T-cell (primary cell): ENCODE results near the gene STAP2. TPM values are rescaled to one million over a fixed set of nuclear protein-coding genes. Genes with fewer than 3 reads are reported as not detected.

Experiments
- ATAC-seq, 4 experiments: fragments of 200-7000 bp in 3 of 4; fragments of 150-1000 bp in 1 of 4; cut with Tn5 transposase; replicated peaks in 1 of 4; 1 replicate in 3 of 4; 2 replicates in 1 of 4; pipeline ENCODE4 v1.10.0; 2021; ENCODE audit warnings: moderate library complexity in 3 of 4, mild to moderate bottlenecking in 2 of 4, moderate number of reproducible peaks in 1 of 4
- CTCF ChIA-PET, 2 donors: fragments of 300-600 bp; sonication (Branson Sonifier 250); formaldehyde crosslinking; loops; one replicate each; lab custom pipeline; 2022; ENCODE audit warnings: antibody characterized with exemption in 2 of 2; lab: Charles Lee
- POLR2A ChIA-PET, 2 donors: fragments of 300-600 bp; sonication (Branson Sonifier 250); formaldehyde crosslinking; loops; one replicate each; lab custom pipeline; 2022; ENCODE audit warnings: antibody characterized with exemption in 2 of 2; lab: Charles Lee
- DNase-seq, 35 experiments: peaks; one replicate each; pipeline versions ENCODE4 v3.0.0 to v3.0.0-alpha.2; 2013 to 2023
- H3K27ac ChIP-seq: one replicate; pipeline ENCODE4 v1.5.1; 2013; ENCODE audit warnings: low read length
- H3K27me3 ChIP-seq, 2 experiments: replicated peaks in 1 of 2; 1 replicate in 1 of 2; 2 replicates in 1 of 2; pipeline versions ENCODE4 v1.6.1 to v1.7.0; 2013; ENCODE audit warnings: low read length in 1 of 2, mixed read lengths in 1 of 2; ENCODE audit not compliant: control insufficient read depth in 2 of 2, insufficient read depth in 2 of 2; ENCODE audit errors: extremely low read depth in 1 of 2
- H3K36me3 ChIP-seq, 2 donors: 1 replicate in 1 of 2; 2 replicates in 1 of 2; pipeline versions ENCODE4 v1.6.1 to v1.7.0; 2013; ENCODE audit warnings: low read length in 1 of 2; ENCODE audit not compliant: control insufficient read depth in 2 of 2, insufficient read depth in 1 of 2; ENCODE audit errors: extremely low read depth in 1 of 2
- H3K4me1 ChIP-seq, 2 experiments: 1 replicate in 1 of 2; 2 replicates in 1 of 2; pipeline versions ENCODE4 v1.6.1 to v1.7.0; 2013; ENCODE audit warnings: low read length in 2 of 2, mixed read lengths in 1 of 2; ENCODE audit not compliant: insufficient read depth in 2 of 2, control insufficient read depth in 1 of 2; ENCODE audit errors: extremely low read depth in 1 of 2
- H3K4me3 ChIP-seq, 2 donors: 1 replicate in 1 of 2; 2 replicates in 1 of 2; pipeline versions ENCODE4 v1.5.1 to v1.7.0; 2013; ENCODE audit warnings: mild to moderate bottlenecking in 2 of 2, low read length in 1 of 2, moderate library complexity in 1 of 2; ENCODE audit not compliant: control insufficient read depth in 1 of 2; ENCODE audit errors: extremely low read depth in 1 of 2
- H3K9me3 ChIP-seq: 2 replicates; pipeline ENCODE4 v1.7.0; 2013
- H3K27ac Mint-ChIP-seq, 2 donors: one replicate each; pipeline ENCODE4 v1.8.0; 2020 to 2021; ENCODE audit warnings: mild to moderate bottlenecking in 2 of 2, mixed read lengths in 2 of 2
- H3K27me3 Mint-ChIP-seq, 2 donors: one replicate each; pipeline ENCODE4 v1.8.0; 2021 to 2022; ENCODE audit warnings: mixed read lengths in 2 of 2
- H3K36me3 Mint-ChIP-seq: one replicate; pipeline ENCODE4 v1.8.0; 2021; ENCODE audit warnings: mixed read lengths
- H3K4me1 Mint-ChIP-seq, 3 donors: one replicate each; pipeline ENCODE4 v1.8.0; 2020 to 2022; ENCODE audit warnings: mixed read lengths in 3 of 3, mild to moderate bottlenecking in 1 of 3
- H3K4me3 Mint-ChIP-seq, 3 donors: one replicate each; pipeline ENCODE4 v1.8.0; 2020 to 2022; ENCODE audit warnings: mild to moderate bottlenecking in 3 of 3, mixed read lengths in 3 of 3, moderate library complexity in 3 of 3
- H3K9me3 Mint-ChIP-seq, 3 donors: one replicate each; pipeline ENCODE4 v1.8.0; 2020 to 2022; ENCODE audit warnings: mixed read lengths in 3 of 3
- WGBS: methylation state at CpG from one replicate; pipeline ENCODE4 v1.1.5; 2013; ENCODE audit warnings: missing lambda C conversion rate; ENCODE audit not compliant: insufficient coverage; 5-methylcytosine and 5-hydroxymethylcytosine counted together
- total RNA-seq, 35 experiments: library from RNA in 6 of 35; stranded (reverse) in 6 of 35; fragments of 120-200 nt in 1 of 35; gene quantifications; one replicate each; pipeline versions ENCODE4 v1.2.1 to v1.2.4 and lab custom pipeline; 2013 to 2026

Gene STAP2, protein sequence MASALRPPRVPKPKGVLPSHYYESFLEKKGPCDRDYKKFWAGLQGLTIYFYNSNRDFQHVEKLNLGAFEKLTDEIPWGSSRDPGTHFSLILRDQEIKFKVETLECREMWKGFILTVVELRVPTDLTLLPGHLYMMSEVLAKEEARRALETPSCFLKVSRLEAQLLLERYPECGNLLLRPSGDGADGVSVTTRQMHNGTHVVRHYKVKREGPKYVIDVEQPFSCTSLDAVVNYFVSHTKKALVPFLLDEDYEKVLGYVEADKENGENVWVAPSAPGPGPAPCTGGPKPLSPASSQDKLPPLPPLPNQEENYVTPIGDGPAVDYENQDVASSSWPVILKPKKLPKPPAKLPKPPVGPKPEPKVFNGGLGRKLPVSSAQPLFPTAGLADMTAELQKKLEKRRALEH
- total RNA-seq = 1 to 10 TPM; 2.3 to 3.7 (median 2.9) TPM
- 2.0 TPM for total RNA-seq (2013)
- 0.29 to 8.4 (median 1.9) reads per million in 29 experiments for total RNA-seq (lab: John Stamatoyannopoulos, UW)

DNA sequence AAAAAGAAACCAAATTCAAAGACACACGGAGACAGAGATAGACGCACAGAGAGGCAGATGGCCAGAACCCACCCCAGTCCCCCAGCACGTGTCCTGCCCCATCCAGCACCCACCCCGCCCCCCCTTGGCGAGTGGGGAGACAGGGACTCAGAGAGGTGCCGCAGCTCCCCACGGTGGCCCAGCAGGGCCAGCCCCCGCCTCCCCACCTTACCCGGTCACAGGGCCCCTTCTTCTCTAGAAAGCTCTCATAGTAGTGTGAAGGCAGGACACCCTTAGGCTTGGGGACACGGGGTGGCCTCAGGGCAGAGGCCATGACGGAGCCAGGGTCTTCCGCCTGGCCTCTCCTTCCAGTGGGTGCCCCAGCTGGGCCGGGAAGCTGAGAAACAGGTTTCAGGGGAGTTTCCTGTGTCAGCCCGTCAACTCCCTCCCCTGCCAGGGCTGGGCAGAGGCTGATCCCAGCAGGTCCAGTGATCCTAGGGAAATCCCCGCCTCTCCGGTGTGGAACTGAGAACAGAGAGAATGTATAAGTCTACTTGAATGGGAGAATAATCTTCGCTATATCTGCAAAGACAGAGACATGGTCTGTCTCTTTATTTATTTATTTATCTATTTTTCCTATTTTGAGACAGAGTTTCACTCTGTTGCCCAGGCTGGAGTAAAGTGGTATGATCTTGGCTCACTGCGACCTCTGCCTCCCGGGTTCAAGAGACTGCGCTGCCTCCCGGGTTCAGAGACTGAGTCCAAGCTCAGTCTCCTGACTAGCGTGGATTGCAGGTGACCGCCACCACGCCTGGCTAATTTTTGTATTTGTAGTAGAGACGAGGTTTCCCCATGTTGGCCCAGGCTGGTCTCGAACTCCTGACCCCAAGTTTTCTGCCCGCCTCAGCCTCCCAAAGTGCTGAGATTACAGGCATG lies at the start of gene STAP2:
STAP2 (minus strand) TSS at position 387 of the 915 bp plus-strand sequence; CDS start at position 313, 74 bp downstream.
- Histone ChIP-seq H3K36me3 (no peaks in the 10 kb centered on the region), H3K27ac (peak within 1 kb of the TSS; percentile 53), H3K27me3 (no peaks in the 10 kb centered on the region), H3K9me3 (no peaks in the 10 kb centered on the region), H3K4me1 (peaks cover 3 to 31% of the 10 kb centered on the region in 2 experiments), H3K4me3 (peak within 1 kb of the TSS; percentile 32 to 44)
- H3K4me1 Mint-ChIP-seq = peaks cover 23 to 34% (median 30%) of the 10 kb centered on the region in 3 donors
- H3K9me3 Mint-ChIP-seq = peaks cover 0 to 6% (median 0%) of the 10 kb centered on the region in 3 donors
- 66% methylated on average over 17 of the region's 27 CpGs for WGBS
- ATAC-seq (no peak), DNase-seq (peak in 11 of 35 experiments; percentile 6 to 39 (median 23))
- H3K27ac Mint-ChIP-seq = peak within 1 kb of the TSS; percentile 89 to 91
- no peaks in the 10 kb centered on the region for H3K27me3 Mint-ChIP-seq
- peak within 1 kb of the TSS; percentile 82 to 86 (median 84) for H3K4me3 Mint-ChIP-seq
- CTCF ChIA-PET = interaction anchor here in 1 of 2 donors (0.7 to 1.4 kb wide), 2 partner anchors 14 to 38 kb away, joined by 3 read pairs; no protein-coding TSS in a partner anchor
- POLR2A ChIA-PET = interaction anchor here in 1 of 2 donors (0.6 kb wide), 1 partner anchor 285 kb away, joined by 3 read pairs; no protein-coding TSS in a partner anchor
- no peaks in the 10 kb centered on the region for H3K36me3 Mint-ChIP-seq

DNA sequence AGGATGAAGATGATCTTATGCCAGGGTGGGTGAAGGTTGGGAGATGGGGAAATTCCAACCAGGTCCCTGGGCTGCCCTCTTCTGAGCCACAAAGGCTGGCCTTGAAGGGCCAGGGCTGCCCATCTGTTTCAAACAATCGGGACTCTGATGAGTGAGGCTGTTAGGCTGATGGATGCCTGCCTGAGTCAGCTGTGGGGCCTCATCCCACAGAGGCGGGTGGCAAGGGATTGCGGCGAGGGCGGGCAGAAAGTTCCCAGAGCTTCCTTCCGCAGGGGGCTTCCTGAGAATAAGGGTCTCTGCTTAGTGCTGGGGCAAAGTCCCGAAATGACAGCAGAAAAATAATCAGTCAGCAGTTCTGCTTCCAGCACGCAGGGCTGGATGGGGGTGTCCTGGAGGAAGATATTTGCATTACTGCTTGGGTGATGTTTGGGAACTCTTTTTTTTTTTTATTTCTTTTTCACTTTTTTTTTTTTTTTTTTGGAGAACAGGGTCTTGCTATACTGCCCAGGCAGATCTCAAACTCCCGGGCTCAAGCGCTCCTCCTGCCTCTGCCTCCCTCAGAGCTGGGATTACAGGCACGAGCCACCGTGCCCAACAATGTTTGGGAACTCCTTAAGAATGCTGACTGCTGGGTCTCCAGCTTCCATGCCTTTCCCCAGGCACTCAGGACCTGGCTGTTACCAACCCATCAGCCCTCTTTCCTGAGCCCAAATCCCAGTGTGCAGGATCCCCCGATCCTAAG lies 47.6 kb upstream of the STAP2 start:
- Mint-ChIP-seq H3K4me1 (peaks cover 27 to 33% (median 30%) of the 10 kb centered on the region in 3 donors), H3K27me3 (no peaks in the 10 kb centered on the region), H3K9me3 (no peaks in the 10 kb centered on the region), H3K27ac (peak overlapping the region in 1 of 2 donors; percentile 46), H3K4me3 (no peak overlapping the region), H3K36me3 (peaks cover 7% of the 10 kb centered on the region)
- peaks cover 0 to 35% of the 10 kb centered on the region in 2 donors for H3K36me3 ChIP-seq
- H3K9me3 ChIP-seq = no peaks in the 10 kb centered on the region
- DNase-seq = no peak
- POLR2A ChIA-PET = interaction anchor here in 1 of 2 donors (0.7 kb wide), 1 partner anchor 821 kb away, joined by 12 read pairs; no protein-coding TSS in a partner anchor
- H3K27me3 ChIP-seq = no peaks in the 10 kb centered on the region
- ATAC-seq = no peak
- WGBS = 88% methylated on average over 11 of the region's 13 CpGs
- CTCF ChIA-PET = no interaction called here
- H3K27ac ChIP-seq = no peak overlapping the region
- no peak overlapping the region for H3K4me3 ChIP-seq
- peaks cover 7 to 27% of the 10 kb centered on the region in 2 experiments for H3K4me1 ChIP-seq

DNA sequence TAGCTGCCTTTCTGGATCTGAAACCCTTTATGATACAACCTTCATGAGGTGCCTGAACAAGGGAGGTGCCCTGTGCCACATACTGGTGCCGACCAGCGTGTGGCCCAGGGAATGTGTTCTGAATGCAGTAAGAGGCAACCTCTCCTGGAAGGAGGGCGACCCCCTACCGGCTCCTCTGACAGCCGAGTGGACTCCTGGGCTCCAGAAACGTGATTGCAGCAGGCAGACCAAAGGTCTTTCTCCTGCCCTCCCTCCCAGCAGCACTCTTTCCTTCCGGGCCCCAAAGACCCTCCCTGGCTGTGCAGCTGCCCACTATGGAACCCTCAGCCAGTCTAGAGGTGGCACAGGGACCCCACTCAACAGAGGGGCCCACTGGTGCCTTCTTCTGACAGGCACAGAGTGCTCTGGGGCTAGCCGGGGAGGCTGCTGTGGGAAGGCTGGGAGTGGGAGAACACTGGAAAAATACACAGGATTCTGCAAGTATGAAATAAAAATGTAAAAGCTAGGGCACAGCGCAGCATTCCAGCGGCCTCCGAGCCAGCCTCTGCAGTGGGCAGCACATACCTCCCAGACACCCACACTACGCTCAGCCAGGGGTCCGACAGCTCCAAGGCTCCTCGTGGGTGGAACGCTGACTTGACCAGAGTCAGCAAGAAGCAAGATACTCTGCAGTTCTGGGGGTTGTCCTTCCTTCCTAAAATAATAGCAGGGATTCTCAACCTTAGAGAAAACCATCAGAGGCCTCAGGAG lies 46.8 kb upstream of the STAP2 start:
- peaks cover 7 to 27% of the 10 kb centered on the region in 2 experiments for H3K4me1 ChIP-seq
- Mint-ChIP-seq H3K9me3 (no peaks in the 10 kb centered on the region), H3K27me3 (no peaks in the 10 kb centered on the region), H3K27ac (no peak overlapping the region), H3K4me1 (peaks cover 27 to 33% (median 28%) of the 10 kb centered on the region in 3 donors), H3K4me3 (no peak overlapping the region), H3K36me3 (peaks cover 7% of the 10 kb centered on the region)
- no peak for DNase-seq
- H3K27me3 ChIP-seq = no peaks in the 10 kb centered on the region
- ATAC-seq = no peak
- no peaks in the 10 kb centered on the region for H3K9me3 ChIP-seq
- no peak overlapping the region for H3K4me3 ChIP-seq
- CTCF ChIA-PET = no interaction called here
- no peak overlapping the region for H3K27ac ChIP-seq
- 98% methylated on average over 9 of the region's 15 CpGs for WGBS
- POLR2A ChIA-PET = interaction anchor here in 1 of 2 donors (0.6 to 0.7 kb wide), 2 partner anchors 467 to 821 kb away, joined by 3 to 12 read pairs; no protein-coding TSS in a partner anchor
- peaks cover 0 to 32% of the 10 kb centered on the region in 2 donors for H3K36me3 ChIP-seq

DNA sequence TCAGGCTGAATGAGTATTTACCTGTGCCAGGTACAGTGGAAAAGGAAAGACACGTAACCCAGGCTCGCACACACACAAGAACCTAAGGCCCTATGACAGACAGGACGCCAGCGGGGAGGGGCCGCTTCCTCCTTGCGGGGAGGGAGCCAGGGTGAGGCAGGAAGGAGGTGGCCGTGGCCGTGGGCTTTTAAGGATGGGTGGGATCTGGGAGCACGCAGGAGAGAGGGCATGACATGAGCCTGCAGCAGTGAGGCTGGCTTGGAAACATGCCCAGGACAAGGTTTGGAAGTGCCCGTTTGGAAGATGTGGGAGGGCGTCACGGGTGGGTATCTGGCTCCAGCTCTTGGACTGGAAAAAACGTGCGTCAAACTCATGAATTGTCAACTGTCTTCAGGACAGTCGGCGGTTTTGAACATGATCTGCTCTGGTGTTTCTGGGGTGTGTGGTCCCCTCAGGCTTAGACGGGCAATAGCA lies 41.7 kb upstream of the STAP2 start:
- Histone ChIP-seq H3K27me3 (no peaks in the 10 kb centered on the region), H3K36me3 (peaks cover 0 to 16% of the 10 kb centered on the region in 2 donors), H3K4me3 (peak overlapping the region; percentile 17 to 45), H3K27ac (peak overlapping the region; percentile 86), H3K9me3 (no peaks in the 10 kb centered on the region), H3K4me1 (peaks cover 22 to 62% of the 10 kb centered on the region in 2 experiments)
- no peaks in the 10 kb centered on the region for H3K27me3 Mint-ChIP-seq
- H3K4me1 Mint-ChIP-seq = peaks cover 49 to 68% (median 57%) of the 10 kb centered on the region in 3 donors
- WGBS = 4% methylated on average over 15 of the region's 17 CpGs
- DNase-seq (peak; percentile 45 to 74 (median 59)), ATAC-seq (peak; percentile 88 to 95 (median 91))
- ChIA-PET CTCF (interaction anchor here in 1 of 2 donors (0.5 to 1.0 kb wide), 5 partner anchors 22 to 898 kb away, joined by 3 to 5 read pairs (median 4); partner anchors contain the start of gene CHAF1A), POLR2A (interaction anchor here in 1 of 2 donors (0.5 kb wide), 1 partner anchor 43 kb away, joined by 4 read pairs; no protein-coding TSS in a partner anchor)
- H3K4me3 Mint-ChIP-seq = peak overlapping the region; percentile 74 to 83 (median 77)
- H3K27ac Mint-ChIP-seq = peak overlapping the region; percentile 94 to 96
- no peaks in the 10 kb centered on the region for H3K9me3 Mint-ChIP-seq
- H3K36me3 Mint-ChIP-seq = peaks cover 3% of the 10 kb centered on the region
